Measurements from ENCODE around the gene NPPA. TPM values are rescaled to one million over a fixed set of nuclear protein-coding genes. Genes with fewer than 3 reads are reported as not detected.

Gene NPPA
- total and polyA plus RNA-seq, 9 of the 15 experiments (the other 6 are each of a cell fraction or from before 2014, with no cell fraction given): not detected

DNA sequence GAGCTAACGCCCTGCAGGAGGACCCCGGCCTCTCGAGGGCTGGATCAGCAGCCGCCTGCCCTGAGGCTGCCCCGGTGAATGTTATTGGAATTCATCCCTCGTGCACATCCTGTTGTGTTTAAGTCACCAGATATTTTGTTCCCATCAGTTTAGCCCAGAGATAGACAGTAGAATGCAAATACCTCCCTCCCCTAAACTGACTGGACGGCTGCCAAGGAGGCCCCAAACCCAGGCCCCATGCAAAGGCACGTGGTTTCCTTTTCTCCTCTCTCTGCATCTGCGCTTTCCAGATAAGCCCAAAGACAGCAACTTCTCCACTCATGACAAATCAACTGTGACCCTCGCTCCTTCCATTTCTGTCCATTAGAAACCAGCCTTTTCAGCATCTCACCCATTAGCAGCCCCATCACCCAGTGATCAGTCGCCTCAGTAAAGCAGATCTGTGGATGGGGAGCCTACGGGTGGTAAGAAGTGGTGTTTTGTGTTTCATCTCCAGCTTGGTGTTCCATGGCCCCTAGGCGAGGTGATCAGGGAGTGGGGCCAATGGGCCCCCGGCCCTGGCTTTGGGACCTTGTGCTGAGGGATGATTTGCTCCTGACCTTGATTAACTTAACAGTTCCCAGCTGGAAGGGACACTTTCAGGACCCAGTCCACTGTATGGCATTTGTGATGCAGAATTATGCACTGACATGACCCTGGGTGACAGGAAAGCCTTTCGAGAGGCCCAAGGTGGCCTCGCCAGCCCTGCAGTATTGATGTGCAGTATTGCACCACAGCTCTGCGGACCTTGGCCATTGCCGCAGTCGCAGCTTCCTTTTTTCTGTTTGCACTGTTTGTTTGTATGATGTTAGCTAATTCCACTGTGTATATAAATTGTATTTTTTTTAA lies 5.2 kb downstream of the NPPA start (continued):
- TF ChIP-seq ZNF146 (CRISPR knock-in tag; IDR thresholded peaks at IDR 0.05; ENCODE audit: unreplicated experiment) (no peak), CBX2 (IDR thresholded peaks at IDR 0.05; ENCODE audit: insufficient read depth, low read length, poor library complexity, severe bottlenecking) (no peak), BRF1 (IDR thresholded peaks at IDR 0.05; ENCODE audit: borderline replicate concordance, extremely low read depth, insufficient read length) (no peak), ZNF165 (CRISPR knock-in tag; IDR thresholded peaks at IDR 0.05; ENCODE audit: borderline replicate concordance) (no peak), RBM17 (IDR thresholded peaks at IDR 0.05; ENCODE audit: borderline replicate concordance, low read depth, low read length) (no peak), ZBTB7A (IDR thresholded peaks at IDR 0.05; ENCODE audit: borderline replicate concordance, control insufficient read depth, low read depth, low read length) (peak; percentile 50; the same call in 1 of the 2 replicates), SMARCA4 (IDR thresholded peaks at IDR 0.05) (peak; percentile 97)
- TF ChIP-seq, protein P1, sequence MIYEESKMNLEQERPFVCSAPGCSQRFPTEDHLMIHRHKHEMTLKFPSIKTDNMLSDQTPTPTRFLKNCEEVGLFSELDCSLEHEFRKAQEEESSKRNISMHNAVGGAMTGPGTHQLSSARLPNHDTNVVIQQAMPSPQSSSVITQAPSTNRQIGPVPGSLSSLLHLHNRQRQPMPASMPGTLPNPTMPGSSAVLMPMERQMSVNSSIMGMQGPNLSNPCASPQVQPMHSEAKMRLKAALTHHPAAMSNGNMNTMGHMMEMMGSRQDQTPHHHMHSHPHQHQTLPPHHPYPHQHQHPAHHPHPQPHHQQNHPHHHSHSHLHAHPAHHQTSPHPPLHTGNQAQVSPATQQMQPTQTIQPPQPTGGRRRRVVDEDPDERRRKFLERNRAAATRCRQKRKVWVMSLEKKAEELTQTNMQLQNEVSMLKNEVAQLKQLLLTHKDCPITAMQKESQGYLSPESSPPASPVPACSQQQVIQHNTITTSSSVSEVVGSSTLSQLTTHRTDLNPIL (CRISPR knock-in tag; IDR thresholded peaks at IDR 0.05): no peak
- TF ChIP-seq, protein P2, sequence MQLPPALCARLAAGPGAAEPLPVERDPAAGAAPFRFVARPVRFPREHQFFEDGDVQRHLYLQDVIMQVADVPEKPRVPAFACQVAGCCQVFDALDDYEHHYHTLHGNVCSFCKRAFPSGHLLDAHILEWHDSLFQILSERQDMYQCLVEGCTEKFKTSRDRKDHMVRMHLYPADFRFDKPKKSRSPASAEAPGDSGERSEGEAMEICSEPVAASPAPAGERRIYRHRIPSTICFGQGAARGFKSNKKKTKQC (CRISPR knock-in tag; IDR thresholded peaks at IDR 0.05): no peak; the same call in 1 of the 2 replicates
- TF ChIP-seq, protein P3, sequence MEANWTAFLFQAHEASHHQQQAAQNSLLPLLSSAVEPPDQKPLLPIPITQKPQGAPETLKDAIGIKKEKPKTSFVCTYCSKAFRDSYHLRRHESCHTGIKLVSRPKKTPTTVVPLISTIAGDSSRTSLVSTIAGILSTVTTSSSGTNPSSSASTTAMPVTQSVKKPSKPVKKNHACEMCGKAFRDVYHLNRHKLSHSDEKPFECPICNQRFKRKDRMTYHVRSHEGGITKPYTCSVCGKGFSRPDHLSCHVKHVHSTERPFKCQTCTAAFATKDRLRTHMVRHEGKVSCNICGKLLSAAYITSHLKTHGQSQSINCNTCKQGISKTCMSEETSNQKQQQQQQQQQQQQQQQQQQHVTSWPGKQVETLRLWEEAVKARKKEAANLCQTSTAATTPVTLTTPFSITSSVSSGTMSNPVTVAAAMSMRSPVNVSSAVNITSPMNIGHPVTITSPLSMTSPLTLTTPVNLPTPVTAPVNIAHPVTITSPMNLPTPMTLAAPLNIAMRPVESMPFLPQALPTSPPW (CRISPR knock-in tag; IDR thresholded peaks at IDR 0.05): peak; percentile 90
- TF ChIP-seq, protein P4, sequence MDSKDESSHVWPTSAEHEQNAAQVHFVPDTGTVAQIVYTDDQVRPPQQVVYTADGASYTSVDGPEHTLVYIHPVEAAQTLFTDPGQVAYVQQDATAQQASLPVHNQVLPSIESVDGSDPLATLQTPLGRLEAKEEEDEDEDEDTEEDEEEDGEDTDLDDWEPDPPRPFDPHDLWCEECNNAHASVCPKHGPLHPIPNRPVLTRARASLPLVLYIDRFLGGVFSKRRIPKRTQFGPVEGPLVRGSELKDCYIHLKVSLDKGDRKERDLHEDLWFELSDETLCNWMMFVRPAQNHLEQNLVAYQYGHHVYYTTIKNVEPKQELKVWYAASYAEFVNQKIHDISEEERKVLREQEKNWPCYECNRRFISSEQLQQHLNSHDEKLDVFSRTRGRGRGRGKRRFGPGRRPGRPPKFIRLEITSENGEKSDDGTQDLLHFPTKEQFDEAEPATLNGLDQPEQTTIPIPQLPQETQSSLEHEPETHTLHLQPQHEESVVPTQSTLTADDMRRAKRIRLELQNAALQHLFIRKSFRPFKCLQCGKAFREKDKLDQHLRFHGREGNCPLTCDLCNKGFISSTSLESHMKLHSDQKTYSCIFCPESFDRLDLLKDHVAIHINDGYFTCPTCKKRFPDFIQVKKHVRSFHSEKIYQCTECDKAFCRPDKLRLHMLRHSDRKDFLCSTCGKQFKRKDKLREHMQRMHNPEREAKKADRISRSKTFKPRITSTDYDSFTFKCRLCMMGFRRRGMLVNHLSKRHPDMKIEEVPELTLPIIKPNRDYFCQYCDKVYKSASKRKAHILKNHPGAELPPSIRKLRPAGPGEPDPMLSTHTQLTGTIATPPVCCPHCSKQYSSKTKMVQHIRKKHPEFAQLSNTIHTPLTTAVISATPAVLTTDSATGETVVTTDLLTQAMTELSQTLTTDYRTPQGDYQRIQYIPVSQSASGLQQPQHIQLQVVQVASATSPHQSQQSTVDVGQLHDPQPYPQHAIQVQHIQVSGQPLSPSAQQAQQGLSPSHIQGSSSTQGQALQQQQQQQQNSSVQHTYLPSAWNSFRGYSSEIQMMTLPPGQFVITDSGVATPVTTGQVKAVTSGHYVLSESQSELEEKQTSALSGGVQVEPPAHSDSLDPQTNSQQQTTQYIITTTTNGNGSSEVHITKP (IDR thresholded peaks at IDR 0.05; ENCODE audit: partially characterized antibody): peak; percentile 35
- TF ChIP-seq, protein P5, sequence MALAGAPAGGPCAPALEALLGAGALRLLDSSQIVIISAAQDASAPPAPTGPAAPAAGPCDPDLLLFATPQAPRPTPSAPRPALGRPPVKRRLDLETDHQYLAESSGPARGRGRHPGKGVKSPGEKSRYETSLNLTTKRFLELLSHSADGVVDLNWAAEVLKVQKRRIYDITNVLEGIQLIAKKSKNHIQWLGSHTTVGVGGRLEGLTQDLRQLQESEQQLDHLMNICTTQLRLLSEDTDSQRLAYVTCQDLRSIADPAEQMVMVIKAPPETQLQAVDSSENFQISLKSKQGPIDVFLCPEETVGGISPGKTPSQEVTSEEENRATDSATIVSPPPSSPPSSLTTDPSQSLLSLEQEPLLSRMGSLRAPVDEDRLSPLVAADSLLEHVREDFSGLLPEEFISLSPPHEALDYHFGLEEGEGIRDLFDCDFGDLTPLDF (CRISPR knock-in tag; IDR thresholded peaks at IDR 0.05): no peak

Measured in K562 (cell line).